Choroid plexus epithelial cell (primary cell): ENCODE measurements around the gene AIFM1.
A peak's percentile ranks its signal among the peaks of the same experiment; 100 is the strongest.

Source experiments
- DNase-seq: peaks from one replicate; pipeline ENCODE4 v3.0.0-alpha.2; 2010; ENCODE audit warnings: low read depth
- H3K4me3 ChIP-seq: 2 replicates; pipeline ENCODE4 v1.5.1; 2011; ENCODE audit warnings: low read depth, mild to moderate bottlenecking, control low read depth, low read length, moderate library complexity
- TF ChIP-seq, protein P1 (sequence below): conservative IDR thresholded peaks from 2 replicates; pipeline ENCODE4 v1.5.1; 2011; ENCODE audit warnings: low read depth, mild to moderate bottlenecking, control low read depth, inconsistent platforms, low read length, moderate library complexity

Gene AIFM1

GRCh38 chrX:130165703-130166502 is at the start of gene AIFM1:
TSS of gene AIFM1 (minus strand) at chrX:130165841. CDS start at chrX:130165656, 185 bp downstream.
- TF ChIP-seq, protein P1, sequence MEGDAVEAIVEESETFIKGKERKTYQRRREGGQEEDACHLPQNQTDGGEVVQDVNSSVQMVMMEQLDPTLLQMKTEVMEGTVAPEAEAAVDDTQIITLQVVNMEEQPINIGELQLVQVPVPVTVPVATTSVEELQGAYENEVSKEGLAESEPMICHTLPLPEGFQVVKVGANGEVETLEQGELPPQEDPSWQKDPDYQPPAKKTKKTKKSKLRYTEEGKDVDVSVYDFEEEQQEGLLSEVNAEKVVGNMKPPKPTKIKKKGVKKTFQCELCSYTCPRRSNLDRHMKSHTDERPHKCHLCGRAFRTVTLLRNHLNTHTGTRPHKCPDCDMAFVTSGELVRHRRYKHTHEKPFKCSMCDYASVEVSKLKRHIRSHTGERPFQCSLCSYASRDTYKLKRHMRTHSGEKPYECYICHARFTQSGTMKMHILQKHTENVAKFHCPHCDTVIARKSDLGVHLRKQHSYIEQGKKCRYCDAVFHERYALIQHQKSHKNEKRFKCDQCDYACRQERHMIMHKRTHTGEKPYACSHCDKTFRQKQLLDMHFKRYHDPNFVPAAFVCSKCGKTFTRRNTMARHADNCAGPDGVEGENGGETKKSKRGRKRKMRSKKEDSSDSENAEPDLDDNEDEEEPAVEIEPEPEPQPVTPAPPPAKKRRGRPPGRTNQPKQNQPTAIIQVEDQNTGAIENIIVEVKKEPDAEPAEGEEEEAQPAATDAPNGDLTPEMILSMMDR: no peak
- peak; percentile 97 for DNase-seq
- H3K4me3 ChIP-seq: peak within 1 kb of the TSS; percentile 73

GRCh38 chrX:130213376-130213775 is 47.7 kb upstream of the AIFM1 start:
- DNase-seq: no peak
- no peak overlapping the region for H3K4me3 ChIP-seq
- TF ChIP-seq, protein P1: no peak

GRCh38 chrX:130212371-130212770 is 46.7 kb upstream of the AIFM1 start:
- no peak for DNase-seq
- TF ChIP-seq, protein P1: no peak
- H3K4me3 ChIP-seq: no peak overlapping the region

GRCh38 chrX:130211415-130212186 is 46.0 kb upstream of the AIFM1 start:
- no peak overlapping the region for H3K4me3 ChIP-seq
- TF ChIP-seq, protein P1: no peak
- no peak for DNase-seq

DNA sequence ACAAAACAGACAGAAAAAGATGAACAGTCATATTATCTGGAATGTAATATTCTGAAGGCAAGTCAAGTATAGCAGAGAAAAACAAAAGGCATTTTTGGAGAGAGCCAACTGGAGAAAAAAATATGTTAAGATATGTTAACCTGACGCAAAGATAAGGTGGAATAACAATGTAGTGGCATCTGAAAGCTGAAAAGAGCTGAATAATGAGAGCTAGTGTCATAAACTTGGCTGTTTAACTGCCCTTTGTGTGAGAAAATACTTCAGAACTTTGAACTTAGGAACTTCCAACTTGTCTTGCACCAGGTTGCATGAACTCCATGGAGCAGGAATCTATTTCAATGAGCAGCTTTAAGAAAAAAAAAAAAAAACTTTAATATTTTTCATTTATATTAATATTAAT is 39.0 kb upstream of the AIFM1 start:
- H3K4me3 ChIP-seq: no peak overlapping the region
- no peak for DNase-seq
- TF ChIP-seq, protein P1: no peak

DNA sequence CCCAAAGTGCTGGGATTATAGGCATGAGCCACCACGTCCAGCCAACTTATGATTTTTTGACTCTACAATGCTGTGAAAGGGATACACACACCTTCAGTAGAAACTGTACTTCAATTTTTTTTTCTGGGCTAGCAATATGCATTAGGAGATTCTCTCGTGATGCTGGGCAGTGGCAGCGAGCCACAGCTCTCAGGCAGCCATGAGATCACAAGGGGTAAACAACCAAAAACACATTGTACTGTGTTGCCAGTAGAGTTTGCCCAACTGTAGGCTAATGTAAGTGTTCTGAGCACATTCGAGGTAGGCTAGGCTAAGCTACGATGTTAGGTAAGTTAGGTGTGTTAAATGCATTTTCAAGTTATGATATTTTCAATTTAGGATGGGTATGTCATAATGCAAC is 31.8 kb upstream of the AIFM1 start:
- no peak overlapping the region for H3K4me3 ChIP-seq
- DNase-seq: no peak
- TF ChIP-seq, protein P1: no peak
